ENCODE measurements around the gene PLA2R1.

The PLA2R1 gene

GRCh38 chr2:159894145-159894838 lies 168.1 kb downstream of the PLA2R1 start:
- H3K4me3 ChIP-seq (ENCODE audit: low read depth, low read length): no peak overlapping the region
- TF ChIP-seq CTCF (conservative IDR thresholded peaks at IDR 0.05; ENCODE audit: low read depth, low read length): no peak
- DNase-seq (ENCODE audit: low read depth): no peak

GRCh38 chr2:159892990-159893810 lies 169.2 kb downstream of the PLA2R1 start:
- H3K4me3 ChIP-seq (ENCODE audit: low read depth, low read length): no peak overlapping the region
- DNase-seq (ENCODE audit: low read depth): peak; percentile 6
- no peak for TF ChIP-seq CTCF (conservative IDR thresholded peaks at IDR 0.05; ENCODE audit: low read depth, low read length)

GRCh38 chr2:159891917-159892730 lies 170.3 kb downstream of the PLA2R1 start:
- peak; percentile 54 for DNase-seq (ENCODE audit: low read depth)
- no peak overlapping the region for H3K4me3 ChIP-seq (ENCODE audit: low read depth, low read length)
- TF ChIP-seq CTCF (conservative IDR thresholded peaks at IDR 0.05; ENCODE audit: low read depth, low read length): no peak

GRCh38 chr2:159891267-159891588 lies 171.2 kb downstream of the PLA2R1 start:
- TF ChIP-seq CTCF (conservative IDR thresholded peaks at IDR 0.05; ENCODE audit: low read depth, low read length): no peak
- H3K4me3 ChIP-seq (ENCODE audit: low read depth, low read length): no peak overlapping the region
- no peak for DNase-seq (ENCODE audit: low read depth)

GRCh38 chr2:159890551-159891266 lies 171.7 kb downstream of the PLA2R1 start:
- no peak for TF ChIP-seq CTCF (conservative IDR thresholded peaks at IDR 0.05; ENCODE audit: low read depth, low read length)
- H3K4me3 ChIP-seq (ENCODE audit: low read depth, low read length): no peak overlapping the region
- DNase-seq (ENCODE audit: low read depth): no peak

GRCh38 chr2:159882130-159882745 lies 180.2 kb downstream of the PLA2R1 start:
- H3K4me3 ChIP-seq (ENCODE audit: low read depth, low read length): no peak overlapping the region
- peak; percentile 76 for DNase-seq (ENCODE audit: low read depth)
- no peak for TF ChIP-seq CTCF (conservative IDR thresholded peaks at IDR 0.05; ENCODE audit: low read depth, low read length)
